Stimulated activated naive B cell treated with anti-CD40 and anti-IgM and Interleukin-4, amounts not matched to agents 10 μg/mL and 1 μg/mL and 100 μg/mL, for 72 hours (primary cell): ENCODE data around the gene C11orf98.
A peak's percentile ranks its signal among the peaks of the same experiment; 100 is the strongest.
"Not testable (repeated sequence)": the region's sequence is repeated elsewhere in the genome, so short reads cannot be mapped to it uniquely, and the experiment has no call there.

Experiments
- ATAC-seq, 2 donors: fragments of 150-1000 bp; cut with Tn5 transposase; replicated peaks; 2 replicates each; pipeline ENCODE4 v1.10.0; 2021; ENCODE audit warnings: moderate library complexity in 1 of 2
- DNase-seq: peaks from one replicate; pipeline ENCODE4 v3.0.0; 2021
- H3K27ac Mint-ChIP-seq: one replicate; pipeline ENCODE4 v1.8.0; 2022; ENCODE audit warnings: mild to moderate bottlenecking, mixed read lengths
- H3K27me3 Mint-ChIP-seq, 2 donors: one replicate each; pipeline ENCODE4 v1.8.0; 2022; ENCODE audit warnings: mixed read lengths in 2 of 2
- H3K36me3 Mint-ChIP-seq, 2 donors: one replicate each; pipeline ENCODE4 v1.8.0; 2022; ENCODE audit warnings: mixed read lengths in 2 of 2, mild to moderate bottlenecking in 1 of 2
- H3K4me1 Mint-ChIP-seq, 2 donors: one replicate each; pipeline ENCODE4 v1.8.0; 2022; ENCODE audit warnings: mixed read lengths in 2 of 2, mild to moderate bottlenecking in 1 of 2
- H3K4me3 Mint-ChIP-seq, 2 donors: one replicate each; pipeline ENCODE4 v1.8.0; 2022; ENCODE audit warnings: mild to moderate bottlenecking in 2 of 2, mixed read lengths in 2 of 2, moderate library complexity in 1 of 2
- H3K9me3 Mint-ChIP-seq, 2 donors: one replicate each; pipeline ENCODE4 v1.8.0; 2022; ENCODE audit warnings: mixed read lengths in 2 of 2, mild to moderate bottlenecking in 1 of 2

The C11orf98 gene

GRCh38 chr11:62665075-62665598 lies at the start of gene C11orf98, which contains the start of gene CSKMT:
C11orf98 (minus strand) TSS chr11:62665210; CDS start chr11:62665169, 41 bp downstream.
CSKMT (plus strand) TSS chr11:62665312; CDS start chr11:62665880, 568 bp downstream.
- DNase-seq (peak; percentile 94), ATAC-seq (peak; percentile 90 to 94)
- Mint-ChIP-seq H3K9me3 (no peaks in the 10 kb centered on the region), H3K27ac (peak within 1 kb of the TSS; percentile 99), H3K4me1 (peaks cover 26 to 58% of the 10 kb centered on the region in 2 donors), H3K4me3 (peak within 1 kb of the TSS; percentile 97 to 100), H3K36me3 (peaks cover 34 to 48% of the 10 kb centered on the region in 2 donors), H3K27me3 (no peaks in the 10 kb centered on the region)

- H3K9me3 Mint-ChIP-seq = no peaks in the 10 kb centered on the region
- no peaks in the 10 kb centered on the region for H3K27me3 Mint-ChIP-seq
- H3K4me3 Mint-ChIP-seq = peak overlapping the region in 1 of 2 donors; percentile 40
- H3K36me3 Mint-ChIP-seq = peaks cover 49 to 77% of the 10 kb centered on the region in 2 donors
- DNase-seq (no peak), ATAC-seq (no peak)
- H3K4me1 Mint-ChIP-seq = peaks cover 34 to 60% of the 10 kb centered on the region in 2 donors
- peak overlapping the region; percentile 3 for H3K27ac Mint-ChIP-seq
Measured at GRCh38 chr11:62713343-62713742, 48.3 kb upstream of the C11orf98 start.

GRCh38 chr11:62712861-62713260 lies 47.9 kb upstream of the C11orf98 start:
- Mint-ChIP-seq H3K4me3 (peak overlapping the region; percentile 6 to 25), H3K36me3 (peaks cover 44 to 75% of the 10 kb centered on the region in 2 donors), H3K27me3 (no peaks in the 10 kb centered on the region), H3K4me1 (peaks cover 38 to 65% of the 10 kb centered on the region in 2 donors), H3K9me3 (no peaks in the 10 kb centered on the region), H3K27ac (peak overlapping the region; percentile 67)
- DNase-seq = no peak
- no peak for ATAC-seq

- peak overlapping the region; percentile 0 to 25 for H3K4me3 Mint-ChIP-seq
- H3K36me3 Mint-ChIP-seq = peaks cover 43 to 73% of the 10 kb centered on the region in 2 donors
- no peak for ATAC-seq
- H3K27ac Mint-ChIP-seq = peak overlapping the region; percentile 81
- no peaks in the 10 kb centered on the region for H3K27me3 Mint-ChIP-seq
- DNase-seq = no peak
- no peaks in the 10 kb centered on the region for H3K9me3 Mint-ChIP-seq
- peaks cover 42 to 70% of the 10 kb centered on the region in 2 donors for H3K4me1 Mint-ChIP-seq
Measured at GRCh38 chr11:62712276-62712812, 47.3 kb upstream of the C11orf98 start.

GRCh38 chr11:62710001-62710345 lies 45.0 kb upstream of the C11orf98 start:
- ATAC-seq = no peak
- H3K27ac Mint-ChIP-seq = peak overlapping the region; percentile 95

GRCh38 chr11:62709247-62710000 lies 44.4 kb upstream of the C11orf98 start:
- DNase-seq = peak; percentile 93
- no peaks in the 10 kb centered on the region for H3K27me3 Mint-ChIP-seq
- peaks cover 51 to 81% of the 10 kb centered on the region in 2 donors for H3K4me1 Mint-ChIP-seq
- H3K9me3 Mint-ChIP-seq = peaks cover 0 to 1% of the 10 kb centered on the region in 2 donors
- ATAC-seq = peak; percentile 78 to 82
- H3K4me3 Mint-ChIP-seq = peak overlapping the region; percentile 90 to 92
- H3K27ac Mint-ChIP-seq = peak overlapping the region; percentile 95
- H3K36me3 Mint-ChIP-seq = peaks cover 33 to 58% of the 10 kb centered on the region in 2 donors

More at GRCh38 chr11:62710001-62710345, 45.0 kb upstream of the C11orf98 start:
- peaks cover 33 to 63% of the 10 kb centered on the region in 2 donors for H3K36me3 Mint-ChIP-seq
- H3K27me3 Mint-ChIP-seq = no peaks in the 10 kb centered on the region
- peak overlapping the region; percentile 90 to 92 for H3K4me3 Mint-ChIP-seq
- peaks cover 53 to 84% of the 10 kb centered on the region in 2 donors for H3K4me1 Mint-ChIP-seq
- no peak for DNase-seq
- H3K9me3 Mint-ChIP-seq = peaks cover 0 to 1% of the 10 kb centered on the region in 2 donors

GRCh38 chr11:62708793-62709192 lies 43.8 kb upstream of the C11orf98 start:
- Mint-ChIP-seq H3K4me1 (peaks cover 47 to 77% of the 10 kb centered on the region in 2 donors), H3K27me3 (no peaks in the 10 kb centered on the region), H3K36me3 (peaks cover 29 to 54% of the 10 kb centered on the region in 2 donors), H3K27ac (peak overlapping the region; percentile 95), H3K4me3 (peak overlapping the region; percentile 90 to 92), H3K9me3 (peaks cover 0 to 1% of the 10 kb centered on the region in 2 donors)
- DNase-seq = peak; percentile 34
- peak; percentile 20 to 25 for ATAC-seq

- Mint-ChIP-seq H3K4me1 (peaks cover 43 to 73% of the 10 kb centered on the region in 2 donors), H3K27me3 (no peaks in the 10 kb centered on the region), H3K27ac (peak overlapping the region; percentile 95), H3K9me3 (peaks cover 0 to 1% of the 10 kb centered on the region in 2 donors), H3K36me3 (peaks cover 29 to 50% of the 10 kb centered on the region in 2 donors), H3K4me3 (peak overlapping the region; percentile 90 to 92)
- no peak for ATAC-seq
- no peak for DNase-seq
Measured at GRCh38 chr11:62708392-62708791, 43.4 kb upstream of the C11orf98 start.

- Mint-ChIP-seq H3K27ac (peak within 1 kb of the TSS; percentile 95), H3K36me3 (peaks cover 32 to 43% of the 10 kb centered on the region in 2 donors), H3K4me3 (peak within 1 kb of the TSS; percentile 95 to 99), H3K9me3 (peaks cover 0 to 1% of the 10 kb centered on the region in 2 donors), H3K4me1 (peaks cover 39 to 63% of the 10 kb centered on the region in 2 donors), H3K27me3 (no peaks in the 10 kb centered on the region)
- ATAC-seq (no peak), DNase-seq (no peak)
Measured at GRCh38 chr11:62707277-62707861, 42.4 kb upstream of the C11orf98 start, which contains the start of the genes BSCL2 and GNG3. BSCL2 (minus strand) TSS chr11:62707424; CDS start chr11:62707195, 229 bp downstream. GNG3 (plus strand) TSS chr11:62707676; CDS start chr11:62708296, 620 bp downstream.

GRCh38 chr11:62706850-62707247 lies 41.8 kb upstream of the C11orf98 start:
- ATAC-seq (no peak), DNase-seq (no peak)
- H3K4me1 Mint-ChIP-seq = peaks cover 36 to 58% of the 10 kb centered on the region in 2 donors
- peaks cover 0 to 1% of the 10 kb centered on the region in 2 donors for H3K9me3 Mint-ChIP-seq
- no peaks in the 10 kb centered on the region for H3K27me3 Mint-ChIP-seq
- H3K4me3 Mint-ChIP-seq = peak overlapping the region; percentile 95 to 99
- H3K36me3 Mint-ChIP-seq = peaks cover 34 to 45% of the 10 kb centered on the region in 2 donors
- peak overlapping the region; percentile 37 for H3K27ac Mint-ChIP-seq

- H3K27ac Mint-ChIP-seq = peak overlapping the region; percentile 97
- H3K9me3 Mint-ChIP-seq = peaks cover 0 to 1% of the 10 kb centered on the region in 2 donors
- H3K4me1 Mint-ChIP-seq = peaks cover 36 to 58% of the 10 kb centered on the region in 2 donors
- peak; percentile 71 to 78 for ATAC-seq
- H3K4me3 Mint-ChIP-seq = peak overlapping the region; percentile 95 to 99
- peak; percentile 84 for DNase-seq
- H3K27me3 Mint-ChIP-seq = no peaks in the 10 kb centered on the region
- peaks cover 35 to 43% of the 10 kb centered on the region in 2 donors for H3K36me3 Mint-ChIP-seq
Measured at GRCh38 chr11:62705880-62706849, 41.2 kb upstream of the C11orf98 start.

- peak overlapping the region; percentile 95 to 99 for H3K4me3 Mint-ChIP-seq
- no peak for DNase-seq
- peak overlapping the region; percentile 97 for H3K27ac Mint-ChIP-seq
- H3K9me3 Mint-ChIP-seq = peaks cover 0 to 1% of the 10 kb centered on the region in 2 donors
- H3K27me3 Mint-ChIP-seq = no peaks in the 10 kb centered on the region
- no peak for ATAC-seq
- H3K36me3 Mint-ChIP-seq = peaks cover 31 to 40% of the 10 kb centered on the region in 2 donors
- peaks cover 36 to 53% of the 10 kb centered on the region in 2 donors for H3K4me1 Mint-ChIP-seq
Measured at GRCh38 chr11:62705413-62705812, 40.4 kb upstream of the C11orf98 start.

GRCh38 chr11:62703921-62704320 lies 38.9 kb upstream of the C11orf98 start:
- peaks cover 27 to 34% of the 10 kb centered on the region in 2 donors for H3K36me3 Mint-ChIP-seq
- not testable (repeated sequence) for H3K9me3 Mint-ChIP-seq, H3K27me3 Mint-ChIP-seq, DNase-seq, H3K4me3 Mint-ChIP-seq, ATAC-seq, H3K27ac Mint-ChIP-seq
- H3K4me1 Mint-ChIP-seq = peaks cover 32 to 39% of the 10 kb centered on the region in 2 donors
